ENCODE results near the gene GALNS.

- no peak for TF ChIP-seq CTCF (conservative IDR thresholded peaks at IDR 0.05; ENCODE audit: low read depth in 2 of 2)
- no peak for TF ChIP-seq REST (IDR thresholded peaks at IDR 0.05; ENCODE audit: unreplicated experiment)
- TF ChIP-seq POLR2AphosphoS5 (IDR thresholded peaks at IDR 0.05; ENCODE audit: low read depth), result no peak
- TF ChIP-seq CREB1 (CRISPR knock-in tag; IDR thresholded peaks at IDR 0.05; ENCODE audit: low read depth), result no peak
- no peak for TF ChIP-seq EZH2 (IDR thresholded peaks at IDR 0.05; ENCODE audit: low read depth, unreplicated experiment)
- no peak for TF ChIP-seq JUNB (IDR thresholded peaks at IDR 0.05; ENCODE audit: unreplicated experiment)
- no peak for TF ChIP-seq ETS1 (IDR thresholded peaks at IDR 0.05)
- TF ChIP-seq EZH2phosphoT487 (IDR thresholded peaks at IDR 0.05; ENCODE audit: unreplicated experiment), result no peak
Measured at GRCh38 chr16:88834670-88835069, 22.1 kb downstream of the GALNS start.

All from GM23338 (cell line).